Kidney glomerular epithelial cell (primary cell): ENCODE data around the gene ZBTB37.
"Not testable (repeated sequence)": the region's sequence is repeated elsewhere in the genome, so short reads cannot be mapped to it uniquely, and the experiment has no call there.

Experiments
- DNase-seq: peaks from one replicate; lab custom pipeline; 2025; lab: John Stamatoyannopoulos, UW

Gene ZBTB37, protein sequence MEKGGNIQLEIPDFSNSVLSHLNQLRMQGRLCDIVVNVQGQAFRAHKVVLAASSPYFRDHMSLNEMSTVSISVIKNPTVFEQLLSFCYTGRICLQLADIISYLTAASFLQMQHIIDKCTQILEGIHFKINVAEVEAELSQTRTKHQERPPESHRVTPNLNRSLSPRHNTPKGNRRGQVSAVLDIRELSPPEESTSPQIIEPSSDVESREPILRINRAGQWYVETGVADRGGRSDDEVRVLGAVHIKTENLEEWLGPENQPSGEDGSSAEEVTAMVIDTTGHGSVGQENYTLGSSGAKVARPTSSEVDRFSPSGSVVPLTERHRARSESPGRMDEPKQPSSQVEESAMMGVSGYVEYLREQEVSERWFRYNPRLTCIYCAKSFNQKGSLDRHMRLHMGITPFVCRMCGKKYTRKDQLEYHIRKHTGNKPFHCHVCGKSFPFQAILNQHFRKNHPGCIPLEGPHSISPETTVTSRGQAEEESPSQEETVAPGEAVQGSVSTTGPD

DNA sequence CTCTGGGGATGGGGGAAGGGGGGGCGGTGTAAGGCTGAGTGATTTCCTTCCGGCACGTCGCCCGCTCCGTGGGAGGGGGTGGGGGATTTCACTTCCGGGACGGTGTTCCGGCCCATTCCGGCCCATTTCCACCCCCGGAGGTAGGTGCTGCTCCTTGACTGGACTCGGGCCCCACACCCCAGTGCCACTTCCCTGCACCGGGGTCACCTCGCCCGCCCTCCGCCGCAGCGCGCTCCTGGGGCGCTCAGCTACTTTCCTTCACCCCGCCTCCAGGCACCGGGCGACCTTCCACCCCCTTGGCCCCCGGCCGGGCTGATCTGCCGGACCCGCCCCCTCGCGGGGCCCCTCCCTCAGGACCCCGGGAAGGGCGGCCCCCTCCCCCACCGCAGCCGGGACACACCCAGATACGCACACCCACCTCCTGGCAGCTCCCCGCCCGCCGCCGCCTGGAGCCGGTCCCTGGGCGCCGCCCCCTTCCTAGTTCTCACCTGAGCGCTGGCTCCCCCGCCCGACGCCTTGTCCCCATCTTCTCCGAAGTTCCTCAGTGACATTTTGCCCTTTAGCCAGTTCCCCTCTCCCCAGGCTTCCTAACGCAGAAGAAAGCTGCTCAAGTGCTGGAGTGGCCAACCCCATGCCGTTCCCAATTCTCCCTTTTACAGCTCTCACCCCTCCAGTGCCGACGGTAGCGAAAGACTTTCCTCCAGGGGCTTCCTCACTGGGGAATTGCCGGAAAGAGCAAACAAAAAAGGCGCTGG, at the start of gene ZBTB37:
Gene ZBTB37, plus strand, starts transcription at position 115 of the 755 bp plus-strand sequence. CDS start 1,846 bp downstream, outside the sequence.
- peak; percentile 72 for DNase-seq

DNA sequence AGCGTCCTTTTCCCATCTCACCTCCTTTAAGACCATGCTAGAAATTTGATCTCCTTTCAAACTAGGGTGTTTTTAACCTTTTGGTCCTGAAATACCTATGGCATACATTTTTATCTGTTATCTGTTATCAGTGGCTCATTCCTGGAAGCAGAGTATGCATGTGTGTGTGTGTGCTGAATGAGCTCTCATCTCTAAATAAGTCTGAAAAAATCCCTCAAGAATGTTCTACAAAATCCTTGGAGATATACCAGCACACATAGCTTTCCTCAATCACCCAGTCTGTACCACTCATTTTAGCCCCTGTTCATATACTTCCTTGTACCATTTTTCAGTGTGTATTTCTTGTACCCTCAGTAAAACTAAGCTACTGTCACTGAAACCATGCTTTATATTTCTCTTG, 49.7 kb upstream of the ZBTB37 start:
- DNase-seq: no peak

DNA sequence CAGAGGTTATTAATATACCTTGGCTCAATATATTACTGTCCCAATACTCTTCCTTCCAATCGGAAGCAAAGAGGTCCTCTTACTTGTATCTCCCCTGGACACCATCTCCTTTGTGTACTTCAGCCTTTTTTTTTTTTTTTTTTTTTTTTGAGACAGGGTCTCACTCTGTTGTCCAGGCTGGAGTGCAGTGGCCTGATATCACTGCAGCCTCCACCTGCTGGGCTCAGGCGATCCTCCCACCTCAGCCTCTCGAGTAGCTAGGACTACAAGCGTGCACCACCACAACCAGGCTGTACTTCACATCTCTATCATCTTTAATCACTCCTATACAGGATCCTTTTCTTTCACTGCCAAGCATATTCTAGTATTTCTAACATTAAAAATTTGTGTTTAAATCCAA, 46.5 kb upstream of the ZBTB37 start:
- no peak for DNase-seq

DNA sequence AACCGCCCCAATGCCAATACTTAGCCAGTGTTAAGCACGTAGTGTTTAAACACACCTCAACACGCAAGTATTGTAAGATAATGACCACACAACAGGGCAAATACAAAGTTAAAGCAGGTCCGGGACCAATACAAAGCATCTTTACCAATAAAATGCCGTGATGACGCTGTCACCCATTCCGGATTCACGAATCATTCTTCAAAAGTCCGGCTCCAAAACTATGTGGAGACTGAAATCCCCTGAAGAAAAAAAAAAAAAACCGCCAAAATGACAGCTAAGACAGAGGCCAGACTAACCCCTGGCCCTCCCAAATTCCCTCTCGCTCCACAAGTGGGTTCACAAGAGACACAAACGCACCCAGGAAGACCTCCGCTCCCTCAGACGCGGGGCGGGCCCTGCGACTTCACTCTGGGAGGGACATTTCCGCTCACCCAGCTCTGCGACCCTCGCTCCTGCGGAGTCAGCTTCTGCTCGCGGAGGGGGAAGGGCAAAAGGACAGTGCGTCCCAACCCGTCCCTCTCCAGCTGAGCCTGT, 44.3 kb upstream of the ZBTB37 start:
- DNase-seq: no peak

DNA sequence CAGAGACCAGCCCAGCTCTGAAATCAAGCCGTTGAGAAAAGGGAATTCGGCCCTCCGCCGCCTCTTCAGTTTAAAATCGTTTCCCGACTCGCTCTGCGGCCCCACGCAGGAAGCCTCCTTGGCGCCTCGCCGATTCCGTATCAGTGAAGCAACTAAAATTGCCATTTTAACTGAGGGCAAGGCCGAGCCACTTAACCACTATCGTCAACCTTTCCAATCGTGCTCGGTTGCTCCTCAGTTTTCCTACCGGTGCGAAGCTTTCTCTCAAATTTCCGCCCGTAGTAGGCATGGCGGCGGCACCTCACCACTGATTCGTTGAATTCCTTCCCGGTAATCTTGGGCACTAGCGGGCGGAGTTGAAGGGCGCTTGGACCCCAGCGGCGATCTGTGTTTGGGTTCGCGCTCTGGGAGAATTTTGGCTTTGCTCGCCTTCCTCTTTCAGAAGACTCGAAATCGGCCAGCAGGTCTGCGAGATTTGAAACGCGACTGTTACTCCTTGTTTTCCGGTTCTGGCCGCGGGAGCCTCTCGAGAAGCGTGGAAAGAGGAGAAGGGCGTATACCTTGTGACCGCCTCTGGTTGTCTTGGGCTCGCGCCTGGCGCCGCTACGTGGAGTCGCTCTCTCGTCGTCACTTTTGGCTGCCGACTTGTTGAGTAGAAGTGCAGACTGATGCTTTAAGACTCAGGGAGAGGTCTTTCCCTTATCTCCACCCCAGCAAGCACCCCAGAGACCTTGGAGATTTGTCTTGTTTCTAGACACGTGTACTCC, 43.7 kb upstream of the ZBTB37 start, which contains the start of the genes CENPL and DARS2:
Gene CENPL, minus strand, starts transcription at position 569 of the 767 bp plus-strand sequence. CDS start 13,584 bp downstream, outside the sequence.
Gene DARS2, plus strand, starts transcription at position 359 of the 767 bp plus-strand sequence. CDS start 557 bp downstream, outside the sequence.
- peak; percentile 98 for DNase-seq

DNA sequence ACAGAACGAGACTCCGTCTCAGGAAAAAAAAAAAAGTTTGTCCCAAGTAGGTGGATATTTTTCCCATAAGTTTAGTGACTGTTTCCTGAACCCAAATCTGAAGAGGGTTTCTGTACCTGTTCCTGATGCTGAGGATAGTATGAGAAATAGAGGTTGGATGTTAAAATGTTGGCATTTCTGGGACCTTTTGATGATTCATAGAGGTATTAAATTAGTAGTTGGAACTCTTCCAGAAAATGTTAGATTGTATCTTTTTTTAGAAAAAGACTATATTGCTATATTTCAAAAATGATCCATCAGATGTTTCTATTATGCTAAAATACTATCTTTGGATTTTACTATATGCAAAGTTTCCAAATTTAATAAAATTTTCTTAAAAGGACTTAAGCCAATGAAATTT, 40.6 kb upstream of the ZBTB37 start:
- no peak for DNase-seq

DNA sequence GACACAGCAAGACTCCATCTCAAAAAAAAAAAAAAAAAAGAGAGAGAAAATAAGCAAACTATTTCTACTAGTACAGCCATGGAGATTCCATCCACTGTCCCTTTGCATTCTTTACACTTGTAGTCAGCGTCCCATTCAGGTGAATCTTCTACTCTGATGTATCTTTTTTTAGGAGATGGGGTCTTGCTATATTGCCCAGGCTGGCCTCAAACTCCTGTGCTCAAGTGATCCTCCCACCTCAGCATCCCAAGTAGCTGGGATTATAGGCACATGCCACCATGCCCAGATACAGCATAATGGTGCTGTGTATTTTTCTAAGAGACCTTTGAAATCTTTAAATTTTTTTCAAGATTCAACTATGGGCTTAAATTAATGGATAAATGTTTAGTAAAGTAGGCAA, 35.4 kb upstream of the ZBTB37 start:
- DNase-seq: no peak

DNA sequence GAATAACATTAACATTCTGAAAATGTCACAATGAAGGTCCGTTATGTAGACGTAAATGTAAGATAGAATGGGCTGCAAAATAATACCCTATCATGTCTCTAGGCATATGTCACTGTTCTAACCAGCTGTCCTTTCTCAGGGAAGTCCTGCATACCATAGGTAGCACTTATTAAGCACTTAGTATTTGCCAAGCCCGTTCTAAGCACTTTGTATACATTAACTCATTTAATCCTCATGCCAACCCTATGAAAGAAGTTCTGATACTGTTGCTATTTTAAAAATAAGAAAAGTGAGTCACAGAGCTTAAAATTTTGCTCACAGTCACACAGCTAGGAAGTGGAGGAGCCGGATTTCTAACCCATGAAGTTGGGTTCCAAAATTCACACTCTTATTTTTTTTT, 16.1 kb upstream of the ZBTB37 start:
- no peak for DNase-seq

DNA sequence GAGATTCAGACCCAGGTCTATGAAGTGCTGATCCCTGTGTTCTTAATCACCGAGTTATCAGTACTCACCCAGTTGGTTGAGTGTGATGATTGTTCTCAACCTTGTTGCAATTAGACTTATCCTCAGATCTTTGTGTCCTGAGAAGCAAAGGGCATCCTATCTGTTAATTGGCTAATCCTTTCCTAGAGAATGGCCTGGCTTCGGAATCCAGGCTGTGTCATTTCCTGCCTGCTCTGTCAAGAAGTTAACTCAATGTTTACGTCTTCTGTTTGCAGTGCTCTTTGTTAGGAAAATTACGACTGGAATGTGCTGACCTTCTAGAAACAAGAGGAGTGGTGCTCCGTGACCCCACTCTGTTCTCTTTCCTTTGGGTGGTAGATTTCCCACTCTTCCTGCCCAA, 15.1 kb upstream of the ZBTB37 start:
- DNase-seq: no peak

DNA sequence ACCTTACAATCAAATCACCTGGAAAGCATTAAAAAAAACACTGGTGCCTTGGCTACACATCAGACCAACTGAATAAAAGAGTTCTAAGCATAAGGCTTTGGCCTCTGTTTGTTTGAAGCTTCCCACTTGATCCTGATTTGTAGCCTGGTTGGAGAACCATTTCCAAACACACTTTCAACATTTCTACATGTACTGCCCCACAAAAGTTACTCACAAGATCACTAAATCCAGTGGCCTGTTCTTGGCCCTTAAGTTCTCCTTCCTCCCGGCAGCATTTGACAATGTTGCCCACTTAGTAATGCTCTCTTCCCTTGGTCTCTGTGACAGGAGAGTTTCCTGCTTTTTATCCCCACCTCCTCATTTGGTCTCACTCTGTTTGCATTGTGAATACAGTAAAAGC, 12.2 kb upstream of the ZBTB37 start:
- no peak for DNase-seq

DNA sequence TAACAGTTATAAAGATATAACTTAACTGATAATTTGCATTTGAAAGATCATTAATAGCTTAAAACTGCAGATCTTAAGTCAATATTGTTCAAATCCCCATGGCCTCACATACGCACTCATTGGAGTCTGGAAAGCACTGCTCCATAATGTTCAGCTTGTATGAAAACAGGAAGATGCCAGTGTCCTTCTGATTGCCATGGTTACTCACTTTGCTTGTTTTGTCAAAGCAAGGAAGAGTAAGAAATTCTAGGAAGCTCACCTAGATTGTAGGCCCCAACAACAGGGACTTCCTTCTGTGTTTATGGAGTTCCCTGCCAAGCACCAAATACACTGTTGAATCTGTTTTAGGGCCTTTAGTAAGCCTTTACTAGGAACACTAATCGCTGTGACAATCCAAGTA, 11.3 kb upstream of the ZBTB37 start:
- DNase-seq: no peak

DNA sequence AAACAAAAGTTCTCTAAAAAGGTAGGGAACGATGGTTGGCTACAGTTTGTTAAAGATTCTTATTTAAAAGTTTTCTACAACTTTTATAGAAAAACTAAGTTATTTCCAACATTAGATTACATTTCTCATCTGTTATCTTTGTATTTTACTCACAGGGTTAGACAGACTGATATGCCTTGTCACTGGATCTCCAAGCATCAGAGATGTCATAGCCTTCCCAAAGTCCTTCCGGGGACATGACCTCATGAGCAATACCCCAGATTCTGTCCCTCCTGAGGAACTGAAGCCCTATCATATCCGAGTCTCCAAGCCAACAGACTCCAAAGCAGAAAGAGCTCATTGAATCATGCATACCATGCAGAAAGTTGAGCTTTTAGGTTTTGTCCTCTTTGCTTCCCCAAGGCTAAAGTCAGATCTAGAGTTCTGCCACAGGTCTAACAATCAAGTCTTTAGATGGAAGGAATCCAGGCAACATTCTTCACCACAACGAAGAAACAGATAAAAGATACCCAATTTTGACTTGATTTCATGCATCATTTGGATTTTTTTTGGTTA, 10.7 kb upstream of the ZBTB37 start:
- DNase-seq: no peak

DNA sequence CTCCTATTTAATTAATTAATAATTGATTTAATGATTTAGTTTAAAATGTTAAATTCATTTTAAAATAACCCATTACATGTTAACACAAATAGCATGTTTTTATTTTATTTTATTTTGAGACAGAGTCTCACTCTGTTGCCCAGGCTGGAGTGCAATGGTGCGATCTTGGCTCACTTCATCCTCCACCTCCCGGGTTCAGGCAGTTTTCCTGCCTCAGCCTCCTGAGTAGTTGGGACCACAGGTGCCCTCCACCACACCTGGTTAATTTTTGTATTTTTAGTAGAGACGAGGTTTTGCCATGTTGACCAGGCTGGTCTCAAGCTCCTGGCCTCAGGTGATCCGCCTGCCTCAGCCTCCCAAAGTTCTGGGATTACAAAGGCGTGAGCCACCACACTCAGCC, 8.6 kb upstream of the ZBTB37 start:
- not testable (repeated sequence) for DNase-seq

DNA sequence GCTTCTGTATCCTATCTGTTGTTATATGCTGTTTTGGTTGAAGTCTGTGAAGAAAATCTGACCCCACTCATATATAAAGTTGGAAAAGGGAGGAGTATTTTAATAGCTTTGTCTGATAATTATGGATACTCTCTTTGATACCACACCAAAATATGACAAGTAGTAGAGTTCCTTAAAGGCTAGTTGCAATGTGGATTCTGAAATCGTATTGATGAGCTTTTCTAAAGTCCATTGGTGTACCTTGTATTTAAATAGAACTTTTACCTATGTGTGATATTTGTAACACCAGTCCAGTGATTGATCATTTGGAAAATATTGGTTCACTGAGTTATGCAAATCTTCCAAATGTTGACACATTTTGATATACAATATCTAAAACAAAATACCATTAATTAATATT, 8.1 kb upstream of the ZBTB37 start:
- DNase-seq: no peak

DNA sequence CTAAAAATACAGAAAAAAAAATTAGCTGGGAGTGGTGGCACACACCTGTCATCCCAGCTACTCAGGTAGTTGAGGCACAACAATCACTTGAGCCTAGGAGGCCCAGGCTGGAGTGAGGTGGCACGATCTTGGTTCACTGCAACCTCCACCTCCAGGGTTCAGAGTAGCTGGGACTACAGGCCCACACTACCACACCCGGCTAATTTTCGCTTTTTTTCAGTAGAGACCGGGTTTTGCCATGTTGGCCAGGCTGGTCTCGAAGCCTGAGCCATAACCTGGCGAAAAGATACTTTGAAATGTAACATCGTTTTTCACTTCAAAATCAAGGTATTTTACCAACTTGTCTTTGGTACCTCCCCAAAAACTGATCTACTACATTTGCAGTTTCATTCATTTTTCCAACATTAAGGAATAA, 6.4 kb upstream of the ZBTB37 start:
- no peak for DNase-seq

DNA sequence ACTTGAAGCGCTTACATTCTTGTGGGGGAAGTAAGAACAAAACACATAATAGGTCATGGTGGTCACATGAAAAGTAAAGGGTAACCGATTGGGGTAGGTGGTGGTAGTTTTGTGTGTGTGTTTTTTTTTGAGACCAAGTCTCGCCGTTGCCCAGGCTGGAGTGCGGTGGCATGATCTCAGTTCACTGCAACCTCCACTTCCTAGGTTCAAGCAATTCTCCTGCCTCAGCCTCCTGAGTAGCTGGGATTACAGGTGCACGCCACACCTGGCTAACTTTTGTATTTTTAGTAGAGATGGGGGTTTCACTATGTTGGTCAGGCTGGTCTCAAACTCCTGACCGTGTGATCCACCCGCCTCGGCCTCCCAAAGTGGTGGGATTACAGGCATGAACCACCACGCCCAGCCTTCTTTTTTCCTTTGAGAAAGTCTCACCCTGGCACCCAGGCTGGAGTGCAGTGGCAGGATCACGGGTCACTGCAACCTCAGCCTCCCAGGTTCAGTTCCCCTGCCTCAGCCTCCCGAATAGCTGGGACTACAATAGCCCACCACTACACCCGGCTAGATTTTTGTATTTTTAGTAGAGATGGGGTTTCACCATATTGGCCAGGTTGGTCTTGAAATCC, 5.9 kb upstream of the ZBTB37 start:
- not testable (repeated sequence) for DNase-seq

DNA sequence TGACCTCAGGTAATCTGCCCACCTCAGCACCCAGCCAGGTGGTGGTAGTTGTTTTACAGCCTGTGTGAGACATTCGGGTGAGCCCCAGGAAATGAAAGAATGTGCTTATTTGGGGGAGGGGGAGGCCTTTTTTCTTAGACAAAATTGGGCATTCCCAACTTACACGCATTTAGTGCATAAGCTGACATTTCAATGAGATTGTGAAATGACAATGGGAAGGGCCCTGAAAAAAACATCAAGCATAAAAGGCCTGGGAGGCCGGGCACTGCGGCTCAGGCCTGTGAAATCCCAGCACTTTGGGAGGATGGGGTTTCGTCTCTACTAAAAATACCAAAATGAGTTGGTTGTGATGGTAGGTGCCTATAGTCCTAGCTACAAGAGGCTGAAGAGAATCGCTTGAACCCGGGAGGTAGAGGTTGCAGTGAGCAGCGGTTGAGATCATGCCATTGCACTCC, 5.4 kb upstream of the ZBTB37 start:
- DNase-seq: no peak

DNA sequence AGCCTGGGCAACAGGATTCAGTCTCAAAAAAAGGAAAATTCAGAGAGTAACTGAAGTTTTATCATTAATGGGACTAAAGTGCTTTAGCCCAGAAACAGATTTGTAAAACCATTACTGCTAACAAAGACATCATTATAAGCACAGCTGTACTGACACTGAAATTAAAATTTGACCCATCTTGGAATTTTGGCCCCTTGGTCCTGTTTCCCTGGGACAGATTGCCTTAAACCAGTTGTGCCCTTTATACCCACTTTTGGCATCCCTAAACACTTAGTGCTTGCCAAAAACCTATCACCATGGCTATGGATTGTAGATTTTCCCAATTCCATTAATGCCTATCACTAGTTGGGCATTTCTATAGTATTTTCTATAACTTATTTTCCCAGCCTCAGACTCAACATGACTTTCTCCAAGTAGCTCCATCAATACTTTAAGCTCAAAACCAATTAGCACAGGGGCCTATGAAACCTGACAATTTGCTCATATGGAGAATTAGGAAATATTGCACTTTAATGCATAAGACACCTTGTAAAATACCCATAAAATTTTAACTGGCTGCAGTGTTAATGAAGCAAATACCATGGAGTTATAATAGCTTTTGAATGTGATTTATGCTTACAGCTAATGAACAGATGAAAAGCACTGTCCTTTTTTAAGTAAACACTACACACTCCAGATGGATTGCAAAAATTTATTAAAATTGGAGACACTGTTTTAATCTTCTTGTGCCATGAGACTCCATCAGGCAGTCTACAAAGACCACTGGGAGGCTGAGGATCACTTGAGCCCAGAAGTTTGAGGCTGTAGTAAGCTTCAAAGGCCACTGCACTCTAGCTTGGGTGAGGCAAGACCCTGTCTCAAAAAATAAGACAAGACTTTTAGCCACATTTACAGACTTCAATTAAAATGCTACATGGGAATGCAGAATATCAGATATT, 4.7 kb upstream of the ZBTB37 start:
- no peak for DNase-seq

DNA sequence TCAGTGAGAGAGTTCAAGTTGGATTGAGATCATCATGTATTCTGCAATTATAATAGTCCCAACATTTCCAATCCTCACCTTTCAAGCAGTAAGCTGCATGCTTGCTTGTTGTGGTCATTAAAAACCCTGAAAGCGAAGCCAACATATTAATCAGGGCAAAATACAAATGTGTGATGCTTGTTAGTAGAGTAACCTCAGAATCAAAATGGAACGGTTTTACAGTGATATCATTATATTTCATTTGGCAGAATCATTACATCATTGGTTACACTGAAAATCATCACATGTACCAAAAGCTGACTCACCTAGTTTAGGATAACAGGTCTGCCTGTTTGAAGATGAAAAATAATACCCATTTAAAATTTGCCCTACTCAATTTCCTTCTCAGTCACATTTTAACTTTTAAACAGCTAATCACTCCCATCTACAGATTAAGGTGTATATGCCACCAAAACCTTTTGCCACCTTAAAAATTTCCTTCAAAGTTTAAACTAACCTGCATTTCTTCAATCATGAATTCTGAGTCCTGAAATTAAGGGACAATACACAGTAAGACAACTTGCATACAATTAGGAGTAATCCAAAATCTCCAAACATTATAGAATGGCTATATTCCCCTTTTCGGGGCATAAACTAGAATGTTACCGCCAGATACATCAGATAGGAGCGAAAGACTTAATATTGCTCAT, 3.9 kb upstream of the ZBTB37 start:
- DNase-seq: no peak
